H9 (cell line): ENCODE measurements around the gene THSD7B. TPM values are rescaled to one million over a fixed set of nuclear protein-coding genes. Genes with fewer than 3 reads are reported as not detected.

Experiments used
- DNase-seq: peaks from one replicate; pipeline ENCODE4 v3.0.0-alpha.2; 2017
- H2AFZ ChIP-seq: one replicate; pipeline ENCODE4 v1.6.1; 2013; ENCODE audit warnings: mild to moderate bottlenecking, low read length, control low read depth, moderate library complexity
- H2AK5ac ChIP-seq: 2 replicates; pipeline ENCODE4 v1.6.1; 2013; ENCODE audit warnings: low read length, control low read depth, mixed read lengths; ENCODE audit not compliant: insufficient read length
- H2BK120ac ChIP-seq: one replicate; pipeline ENCODE4 v1.6.1; 2013; ENCODE audit warnings: low read depth, mild to moderate bottlenecking, low read length, control low read depth, inconsistent platforms; ENCODE audit not compliant: poor library complexity, severe bottlenecking
- H2BK12ac ChIP-seq: 2 replicates; pipeline ENCODE4 v1.6.1; 2013; ENCODE audit warnings: low read length, control low read depth, mixed read lengths, low read depth; ENCODE audit not compliant: insufficient read length
- H2BK15ac ChIP-seq: 2 replicates; pipeline ENCODE4 v1.6.1; 2013; ENCODE audit warnings: low read depth, low read length, control low read depth
- H2BK20ac ChIP-seq: one replicate; pipeline ENCODE4 v1.6.1; 2013; ENCODE audit warnings: low read depth, mild to moderate bottlenecking, low read length, control low read depth, inconsistent platforms; ENCODE audit not compliant: poor library complexity, severe bottlenecking
- H2BK5ac ChIP-seq: 2 replicates; pipeline ENCODE4 v1.6.1; 2013; ENCODE audit warnings: low read length, control low read depth, mixed read lengths; ENCODE audit not compliant: insufficient read length
- H3K14ac ChIP-seq: 2 replicates; pipeline ENCODE4 v1.6.1; 2013; ENCODE audit warnings: low read length, control low read depth; ENCODE audit not compliant: insufficient read depth
- H3K18ac ChIP-seq: 2 replicates; pipeline ENCODE4 v1.6.1; 2013; ENCODE audit warnings: low read depth, mild to moderate bottlenecking, mixed read lengths, low read length, control low read depth; ENCODE audit not compliant: insufficient read length
- H3K23ac ChIP-seq: 2 replicates; pipeline ENCODE4 v1.6.1; 2013; ENCODE audit warnings: low read length, control low read depth, mixed read lengths, low read depth; ENCODE audit not compliant: insufficient read length
- H3K23me2 ChIP-seq: 2 replicates; pipeline ENCODE4 v1.6.1; 2013; ENCODE audit warnings: low read depth, mild to moderate bottlenecking, mixed read lengths, low read length, control low read depth; ENCODE audit not compliant: insufficient read length, poor library complexity, severe bottlenecking
- H3K27ac ChIP-seq: 2 replicates; pipeline ENCODE4 v1.5.1; 2013; ENCODE audit warnings: low read length, control low read depth, mixed read lengths, low read depth; ENCODE audit not compliant: insufficient read length
- H3K27me3 ChIP-seq: 2 replicates; pipeline ENCODE4 v1.6.1; 2013; ENCODE audit warnings: low read length, control low read depth, inconsistent platforms; ENCODE audit not compliant: insufficient read depth
- H3K4ac ChIP-seq: 2 replicates; pipeline ENCODE4 v1.6.1; 2013; ENCODE audit warnings: low read depth, mild to moderate bottlenecking, control low read depth, inconsistent platforms, low read length, moderate library complexity
- H3K4me1 ChIP-seq: 2 replicates; pipeline ENCODE4 v1.6.1; 2013; ENCODE audit warnings: low read length, control low read depth, inconsistent platforms; ENCODE audit not compliant: insufficient read depth
- H3K4me2 ChIP-seq: 2 replicates; pipeline ENCODE4 v1.6.1; 2013; ENCODE audit warnings: low read length, control low read depth, mixed read lengths; ENCODE audit not compliant: insufficient read length, insufficient read depth
- H3K56ac ChIP-seq: 2 replicates; pipeline ENCODE4 v1.6.1; 2013; ENCODE audit warnings: low read depth, mild to moderate bottlenecking, mixed read lengths, low read length, control low read depth; ENCODE audit not compliant: insufficient read length
- H3K79me1 ChIP-seq: 2 replicates; pipeline ENCODE4 v1.6.1; 2013; ENCODE audit warnings: low read depth, mild to moderate bottlenecking, moderate library complexity, low read length, control low read depth, inconsistent platforms; ENCODE audit not compliant: insufficient read depth, poor library complexity, severe bottlenecking
- H3K79me2 ChIP-seq: 2 replicates; pipeline ENCODE4 v1.6.1; 2013; ENCODE audit warnings: low read length, control low read depth, inconsistent platforms; ENCODE audit not compliant: insufficient read depth
- H3K9ac ChIP-seq: 2 replicates; pipeline ENCODE4 v1.6.1; 2013; ENCODE audit warnings: low read length, control low read depth, mixed read lengths; ENCODE audit not compliant: insufficient read length; ENCODE audit errors: extremely low read depth
- H3K9me3 ChIP-seq: one replicate; pipeline ENCODE4 v1.6.1; 2013; ENCODE audit warnings: low read depth, low read length, inconsistent platforms; ENCODE audit not compliant: control insufficient read depth
- H3T11ph ChIP-seq: one replicate; pipeline ENCODE4 v1.6.1; 2013; ENCODE audit warnings: mild to moderate bottlenecking, low read length, control low read depth, inconsistent platforms
- H4K20me1 ChIP-seq: one replicate; pipeline ENCODE4 v1.6.1; 2013; ENCODE audit not compliant: control insufficient read depth, insufficient read length, insufficient read depth
- H4K5ac ChIP-seq: 2 replicates; pipeline ENCODE4 v1.6.1; 2013; ENCODE audit warnings: low read depth, mild to moderate bottlenecking, mixed read lengths, low read length, control low read depth; ENCODE audit not compliant: insufficient read length
- H4K8ac ChIP-seq: replicated peaks from 2 replicates; pipeline ENCODE4 v1.6.1; 2013; ENCODE audit warnings: low read length, control low read depth, mixed read lengths, low read depth; ENCODE audit not compliant: insufficient read length
- H4K91ac ChIP-seq: 2 replicates; pipeline ENCODE4 v1.6.1; 2013; ENCODE audit warnings: low read depth, mild to moderate bottlenecking, moderate library complexity, mixed read lengths, low read length, control low read depth; ENCODE audit not compliant: insufficient read length
- H3K27ac Mint-ChIP-seq, 3 experiments: 2 replicates in 2 of 3; 3 replicates in 1 of 3; pipeline ENCODE4 v1.8.0; 2020 to 2021; ENCODE audit warnings: mixed read lengths in 3 of 3, mild to moderate bottlenecking in 1 of 3, moderate library complexity in 1 of 3
- H3K27me3 Mint-ChIP-seq: 2 replicates; pipeline ENCODE4 v1.8.0; 2021; ENCODE audit warnings: low read depth, mild to moderate bottlenecking, moderate library complexity, mixed read lengths
- H3K36me3 Mint-ChIP-seq, 3 experiments: 2 replicates in 2 of 3; 3 replicates in 1 of 3; pipeline ENCODE4 v1.8.0; 2020 to 2021; ENCODE audit warnings: low read depth in 3 of 3, mixed read lengths in 3 of 3; ENCODE audit not compliant: insufficient read depth in 1 of 3
- H3K4me1 Mint-ChIP-seq, 2 experiments: 2 replicates each; pipeline ENCODE4 v1.8.0; 2020; ENCODE audit warnings: mixed read lengths in 2 of 2
- H3K4me3 Mint-ChIP-seq, 2 experiments: 2 replicates in 1 of 2; 3 replicates in 1 of 2; pipeline ENCODE4 v1.8.0; 2020 to 2021; ENCODE audit warnings: mild to moderate bottlenecking in 2 of 2, mixed read lengths in 2 of 2, moderate library complexity in 1 of 2
- H3K9me3 Mint-ChIP-seq, 2 experiments: 2 replicates in 1 of 2; 3 replicates in 1 of 2; pipeline ENCODE4 v1.8.0; 2020; ENCODE audit warnings: mild to moderate bottlenecking in 2 of 2, mixed read lengths in 2 of 2, moderate library complexity in 1 of 2
- CTCF ChIP-seq: fragments of 200-600 bp; sonication (generic); conservative IDR thresholded peaks from 3 replicates; pipeline ENCODE4 v1.8.0; 2021; ENCODE audit warnings: antibody characterized with exemption, mild to moderate bottlenecking
- WGBS: extraction: QIAGEN DNeasy Blood & Tissue Kit; methylation state at CpG from one replicate; pipeline ENCODE4 v1.1.7; 2013; ENCODE audit warnings: missing lambda C conversion rate, low lambda C conversion rate, mixed read lengths; ENCODE audit not compliant: insufficient read length; ENCODE audit errors: extremely low coverage; 5-methylcytosine and 5-hydroxymethylcytosine counted together
- total RNA-seq: library from RNA; stranded (reverse); gene quantifications from 2 replicates; pipeline ENCODE4 v1.2.1, GENCODE V29; 2021

The THSD7B gene
- total RNA-seq, 1 experiment from 2014 or later, result 0.85 TPM

GRCh38 chr2:136905779-136906178, 140.4 kb downstream of the THSD7B start:
- Histone ChIP-seq H3K18ac (no peak overlapping the region), H2BK12ac (no peak overlapping the region), H3K27me3 (no peaks in the 10 kb centered on the region), H3K79me2 (no peaks in the 10 kb centered on the region), H3T11ph (no peak overlapping the region), H3K79me1 (no peaks in the 10 kb centered on the region), H3K4me1 (no peaks in the 10 kb centered on the region), H4K5ac (no peak overlapping the region), H2BK15ac (no peak overlapping the region), H3K23ac (no peak overlapping the region), H3K56ac (no peak overlapping the region), H2AK5ac (no peak overlapping the region), H3K14ac (no peak overlapping the region), H3K27ac (no peak overlapping the region), H3K4ac (no peak overlapping the region), H2BK120ac (no peak overlapping the region), H4K91ac (no peak overlapping the region), H3K9ac (no peak overlapping the region), H3K9me3 (no peaks in the 10 kb centered on the region), H2AFZ (no peak overlapping the region), H3K23me2 (no peaks in the 10 kb centered on the region), H2BK5ac (no peak overlapping the region), H2BK20ac (no peak overlapping the region), H4K20me1 (no peaks in the 10 kb centered on the region), H4K8ac (no peak overlapping the region), H3K4me2 (no peak overlapping the region)
- H3K36me3 Mint-ChIP-seq, result no peaks in the 10 kb centered on the region
- TF ChIP-seq CTCF, result no peak
- no peaks in the 10 kb centered on the region for H3K9me3 Mint-ChIP-seq
- H3K27ac Mint-ChIP-seq, result no peak overlapping the region
- DNase-seq, result no peak
- H3K4me1 Mint-ChIP-seq, result peaks cover 11 to 16% of the 10 kb centered on the region in 2 experiments
- H3K4me3 Mint-ChIP-seq, result no peak overlapping the region
- no peaks in the 10 kb centered on the region for H3K27me3 Mint-ChIP-seq
- WGBS, result no CpG with 5 or more reads among the region's 2 CpGs
